SK-MEL-5 (cell line): ENCODE measurements around the gene FECH. TPM values are rescaled to one million over a fixed set of nuclear protein-coding genes. Genes with fewer than 3 reads are reported as not detected.
"Not testable (repeated sequence)": the region's sequence is repeated elsewhere in the genome, so short reads cannot be mapped to it uniquely, and the experiment has no call there.

Source experiments
- DNase-seq: peaks from one replicate; pipeline ENCODE4 v3.0.0-alpha.2; 2016; ENCODE audit warnings: low read depth, low spot score
- in situ Hi-C: cut with HindIII; loops from 2 replicates; pipeline ENCODE4 v1.10.0; 2016; ENCODE audit warnings: low sequenced_read_pairs, high pct_unique_total_duplicates, low pct_unique_long_range_greater_than_20kb
- total RNA-seq: library from RNA; depleted of rRNA; stranded (reverse); fragments of >200 nt; shearing (Covaris generic); gene quantifications from 2 replicates; pipeline ENCODE4 v1.2.3, GENCODE V29; 2014

FECH gene
- total RNA-seq, 1 experiment from 2014 or later: 41.7 TPM

GRCh38 chr18:57543560-57543959 lies 42.9 kb downstream of the FECH start:
- in situ Hi-C loops: no loop called here
- no peak for DNase-seq

GRCh38 chr18:57542812-57543427 lies 43.6 kb downstream of the FECH start:
- in situ Hi-C loops: no loop called here

GRCh38 chr18:57542126-57542525 lies 44.4 kb downstream of the FECH start:
- no peak for DNase-seq
- in situ Hi-C loops: no loop called here

More at GRCh38 chr18:57542812-57543427, 43.6 kb downstream of the FECH start:
- DNase-seq: no peak

DNA sequence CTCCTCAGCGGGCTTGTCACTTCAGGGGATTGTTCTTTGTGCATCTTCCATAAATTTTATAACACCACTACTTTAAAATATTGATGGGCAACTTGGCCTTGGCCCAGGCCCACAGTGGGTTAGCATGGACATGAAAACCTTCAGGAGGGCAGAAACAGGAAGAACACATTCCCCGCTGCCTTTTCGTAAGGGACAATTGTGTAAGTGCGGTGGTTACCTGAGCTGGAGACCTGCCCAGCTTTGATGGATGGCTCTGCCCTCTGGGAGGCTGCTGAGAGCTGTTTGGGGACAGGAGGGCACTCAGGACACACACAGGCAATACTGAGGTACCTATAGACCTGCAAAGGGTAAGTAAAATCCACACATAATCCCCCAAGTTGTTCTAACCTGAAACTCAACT lies 46.8 kb downstream of the FECH start:
- DNase-seq: no peak
- in situ Hi-C loops: no loop called here

GRCh38 chr18:57538614-57539013 lies 47.9 kb downstream of the FECH start:
- DNase-seq: no peak
- in situ Hi-C loops: no loop called here

DNA sequence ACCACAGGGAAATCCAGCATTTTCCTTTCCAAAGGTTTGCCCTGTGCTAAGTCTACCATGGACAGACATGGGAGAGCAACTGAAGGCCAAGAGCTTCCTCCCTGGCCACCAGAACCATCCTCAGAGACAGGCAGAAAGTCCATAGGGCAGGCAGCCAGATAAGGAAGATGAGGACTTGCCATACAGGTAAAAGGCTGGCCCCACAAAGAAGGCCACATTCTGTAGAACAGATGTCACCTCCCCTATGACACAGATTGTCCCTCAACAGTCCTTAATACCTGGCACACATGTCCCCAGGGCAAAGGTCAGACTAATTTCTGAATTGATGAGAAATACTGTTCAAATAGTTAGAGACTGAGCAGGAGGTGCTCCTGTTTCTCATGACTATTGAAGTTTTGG lies 52.0 kb downstream of the FECH start:
- no peak for DNase-seq
- in situ Hi-C loops: no loop called here

DNA sequence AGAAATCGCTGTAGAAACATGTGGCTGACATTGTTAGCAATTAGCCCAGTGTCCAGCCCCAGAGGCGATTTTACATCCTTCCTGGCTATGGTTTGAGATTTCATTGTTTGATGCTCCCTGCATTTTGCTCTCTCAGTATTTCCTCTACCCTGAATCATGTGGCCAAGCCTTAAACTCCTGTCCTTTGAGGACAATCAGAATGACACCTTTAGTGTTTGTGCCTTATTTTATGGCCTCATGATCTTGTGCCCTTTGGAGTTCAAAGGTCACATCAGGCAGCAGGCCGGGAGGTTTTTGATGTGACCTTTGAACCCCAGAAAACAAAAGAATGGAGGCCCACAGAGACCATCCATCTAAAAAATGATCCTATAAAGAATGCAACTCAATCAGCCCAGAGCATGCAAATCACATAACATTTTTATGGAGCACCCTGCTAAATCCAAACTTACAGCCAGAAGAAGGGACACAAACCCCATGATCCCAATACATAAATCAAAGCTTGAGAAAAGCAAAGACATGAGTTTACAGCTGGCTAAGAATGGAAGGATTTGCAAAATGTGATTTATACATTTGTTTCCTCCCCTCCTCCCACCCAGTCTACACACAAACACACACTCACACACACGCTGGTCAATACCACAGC lies 52.5 kb downstream of the FECH start:
- DNase-seq: no peak
- in situ Hi-C loops: no loop called here

DNA sequence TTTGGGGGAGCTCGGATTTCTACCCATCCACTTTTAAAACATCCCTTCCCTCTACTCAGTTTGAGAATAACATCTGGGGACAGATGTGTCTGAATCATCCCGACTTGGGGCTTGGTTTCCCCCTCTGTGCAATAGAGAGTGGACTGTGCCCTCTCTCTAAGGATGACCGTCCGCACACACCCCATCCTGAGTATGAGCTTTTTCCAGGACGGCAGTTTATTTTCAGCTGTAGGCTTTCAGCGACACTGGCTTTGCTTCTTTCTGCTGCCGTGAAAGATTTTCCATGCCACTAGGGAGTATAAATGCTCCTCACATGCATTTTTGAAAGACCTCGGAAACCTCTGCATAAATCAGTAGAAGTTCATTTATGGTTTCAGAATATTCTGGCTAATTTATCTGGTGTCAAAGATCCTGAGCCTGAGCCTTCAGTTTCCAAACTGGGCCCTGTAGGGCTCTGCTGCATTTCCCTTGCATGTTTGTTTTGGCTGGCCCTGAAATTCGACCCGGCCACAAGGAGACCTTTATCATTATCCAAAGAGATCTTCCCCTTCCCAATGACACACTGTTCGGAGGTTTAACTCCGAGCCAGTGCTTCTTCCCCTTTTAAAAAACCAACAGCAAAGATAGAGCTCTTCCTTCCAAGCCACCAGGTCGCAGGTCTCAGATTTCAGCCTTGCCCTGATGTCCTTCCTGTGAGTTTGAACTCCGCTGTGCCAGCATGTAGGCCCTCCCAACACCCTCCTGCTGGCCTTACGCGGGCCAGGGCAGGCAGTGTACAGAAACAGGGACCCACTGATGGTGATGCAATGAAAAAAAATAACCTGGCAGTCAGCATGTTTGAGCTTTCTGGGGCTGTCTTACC lies 53.3 kb downstream of the FECH start:
- no peak for DNase-seq
- in situ Hi-C loops: no loop called here

- no peak for DNase-seq
- in situ Hi-C loops: no loop called here
Observed at GRCh38 chr18:57529151-57529550, 57.4 kb downstream of the FECH start.

GRCh38 chr18:57527556-57528229 lies 58.8 kb downstream of the FECH start:
- DNase-seq: no peak
- in situ Hi-C loops: no loop called here

DNA sequence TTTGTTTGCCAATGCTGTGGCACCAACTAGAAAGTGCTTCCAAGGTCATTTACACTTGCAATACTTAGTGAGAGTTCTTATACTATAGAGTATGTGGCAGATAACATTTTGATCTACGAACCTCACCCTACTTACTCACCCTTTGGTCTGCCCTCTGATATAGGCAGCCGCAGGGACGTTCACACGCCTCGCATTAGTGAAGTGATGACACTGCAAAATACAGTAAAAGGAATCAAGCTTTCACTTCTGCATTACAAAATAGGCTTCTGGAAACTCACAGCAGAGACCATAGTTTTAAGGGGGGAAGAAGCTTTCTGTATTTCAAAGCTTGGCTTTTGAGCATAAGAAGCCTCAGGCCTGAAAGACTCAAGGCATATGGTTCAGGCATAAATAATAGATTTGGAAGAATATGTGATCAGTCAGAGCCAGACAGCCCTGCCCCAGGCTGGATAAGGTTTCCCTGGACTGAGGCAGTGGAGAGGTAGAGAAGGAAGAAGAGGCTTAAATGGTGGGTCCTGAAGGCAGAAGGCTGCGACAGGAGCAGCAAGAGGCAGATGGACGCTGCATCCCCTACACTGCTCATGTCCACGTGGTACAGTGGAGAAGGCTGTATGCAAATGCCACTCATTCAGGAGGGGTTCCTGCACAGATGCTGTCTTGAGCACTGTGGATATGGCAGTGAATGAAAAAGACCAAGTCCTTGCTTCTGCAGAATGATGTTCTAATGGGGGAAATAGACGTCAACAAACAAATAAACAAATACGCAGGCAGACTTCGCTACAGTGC lies 63.1 kb downstream of the FECH start:
- in situ Hi-C loops: no loop called here
- DNase-seq: no peak

- DNase-seq, in situ Hi-C loops: not testable (repeated sequence)
Observed at GRCh38 chr18:57522348-57522747, 64.2 kb downstream of the FECH start.

DNA sequence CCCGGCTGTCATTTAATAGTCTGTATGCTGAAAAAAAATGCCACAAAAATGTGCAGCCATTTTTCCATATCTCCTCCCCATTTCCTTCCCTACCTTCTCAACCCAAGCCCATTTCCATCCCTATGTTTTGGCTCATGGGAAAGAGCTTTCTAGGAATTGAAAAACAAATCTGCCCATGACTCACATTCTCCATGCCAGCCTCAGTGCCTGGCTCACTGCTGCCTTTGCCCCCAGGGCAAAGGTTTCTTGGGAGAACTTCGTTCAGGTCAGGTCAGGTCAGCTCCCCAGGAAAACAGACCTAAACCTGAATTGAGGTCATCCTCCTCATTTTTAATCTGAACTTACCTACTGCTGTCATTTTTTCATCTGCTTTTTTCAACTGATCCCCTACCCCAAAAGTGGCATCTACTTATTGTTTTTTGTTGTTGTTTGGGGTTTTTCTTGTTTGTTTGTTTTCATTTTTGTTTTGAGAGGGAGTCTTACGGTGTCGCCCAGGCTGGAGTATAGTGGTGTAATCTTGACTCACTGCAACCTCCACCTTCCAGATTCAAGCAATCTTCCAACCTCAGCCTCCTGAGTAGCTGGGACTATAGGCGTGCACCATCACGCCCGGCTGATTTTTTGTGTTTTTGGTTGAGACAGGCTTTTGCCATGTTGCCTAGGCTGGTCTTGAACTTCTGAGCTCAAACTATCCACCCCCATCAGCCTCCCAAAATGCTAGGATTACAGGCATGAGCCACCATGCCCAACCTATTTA lies 66.7 kb downstream of the FECH start:
- DNase-seq: no peak
- in situ Hi-C loops: no loop called here

DNA sequence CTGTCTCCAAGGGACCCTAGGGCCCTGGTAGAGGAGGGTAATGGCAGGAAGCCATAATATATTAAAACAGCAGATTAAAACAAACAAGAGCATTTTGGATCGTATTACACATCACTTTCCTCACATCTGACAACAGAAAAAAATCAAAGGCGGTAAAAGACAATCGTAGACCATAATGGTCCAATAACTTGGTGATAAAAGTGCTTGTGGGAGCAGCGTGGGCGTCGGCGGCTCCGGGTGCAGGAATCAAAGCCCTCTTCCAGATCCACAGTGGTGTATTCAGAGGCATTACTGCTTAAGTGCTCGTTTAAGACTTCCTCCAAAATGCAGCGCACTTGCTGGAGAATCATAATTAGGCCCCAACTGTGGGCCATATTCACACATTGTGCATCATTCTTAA lies 68.0 kb downstream of the FECH start:
- in situ Hi-C loops: no loop called here

GRCh38 chr18:57516056-57516455 lies 70.4 kb downstream of the FECH start:
- in situ Hi-C loops: no loop called here
- DNase-seq: no peak

More for the DNA sequence above, 68.0 kb downstream of the FECH start:
- no peak for DNase-seq

DNA sequence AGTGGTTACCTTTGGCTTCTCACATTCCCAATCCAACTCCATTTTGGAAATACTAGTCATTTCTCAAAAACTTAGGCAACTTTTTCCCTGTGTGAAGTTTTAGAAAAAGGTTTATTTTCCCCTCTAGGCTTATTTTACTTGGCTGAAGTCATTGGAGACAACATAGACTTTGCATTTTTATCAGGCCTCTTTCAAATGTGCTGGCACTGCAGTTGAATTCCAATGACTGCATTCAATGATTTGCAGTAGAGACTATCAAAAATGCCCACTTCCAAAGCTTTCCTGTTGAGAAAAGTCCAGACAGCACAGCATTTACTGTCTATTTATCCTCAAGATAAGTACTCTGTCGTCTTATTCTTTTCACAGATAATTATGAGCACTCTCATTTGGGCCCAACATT lies 81.3 kb downstream of the FECH start:
- in situ Hi-C loops: no loop called here
- no peak for DNase-seq

GRCh38 chr18:57502624-57503023 lies 83.9 kb downstream of the FECH start:
- no peak for DNase-seq
- in situ Hi-C loops: no loop called here
